Measurements from ENCODE around the gene THSD7B.

THSD7B gene

DNA sequence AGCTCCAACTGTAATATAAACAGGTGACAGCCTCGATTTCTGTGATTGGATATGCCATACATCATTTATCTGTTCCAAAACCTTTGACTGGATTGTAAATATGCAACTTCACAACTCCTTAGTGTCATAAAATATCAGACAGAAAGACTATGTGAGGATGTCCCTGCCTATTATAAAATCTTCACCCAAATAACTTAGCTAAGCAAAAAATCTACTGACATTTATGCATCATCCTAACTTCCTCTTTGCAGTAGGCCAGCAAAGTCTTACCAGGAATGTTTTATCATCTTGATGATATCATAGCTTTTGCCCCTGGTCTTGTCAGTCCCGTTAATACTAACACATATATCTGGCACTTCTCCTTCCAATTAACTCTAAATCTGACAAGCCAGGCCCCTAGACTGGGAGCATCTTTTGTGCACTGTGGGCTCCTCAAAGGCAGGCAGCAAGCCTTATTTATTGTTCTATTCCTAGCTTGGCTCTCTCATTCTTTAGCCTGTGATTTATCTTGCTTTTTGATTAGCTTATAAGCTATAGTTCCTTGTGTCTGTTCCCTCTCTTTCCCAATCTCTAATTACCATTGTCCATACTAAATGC is 842.5 kb downstream of the THSD7B start:
- no peak for TF ChIP-seq Cebpa-rat (IDR thresholded peaks at IDR 0.05)
- Histone ChIP-seq H3K9ac (no peak overlapping the region), H3K27me3 (no peaks in the 10 kb centered on the region)

GRCh38 chr2:137638932-137639331 is 873.6 kb downstream of the THSD7B start:
- Histone ChIP-seq H3K36me3 (no peaks in the 10 kb centered on the region), H4K20me1 (no peaks in the 10 kb centered on the region), H3K4me2 (no peak overlapping the region), H3K27me3 (no peaks in the 10 kb centered on the region), H3K9me3 (peaks cover 14% of the 10 kb centered on the region), H3K4me3 (no peak overlapping the region), H3K9ac (no peak overlapping the region), H3K27ac (no peak overlapping the region), H3K4me1 (no peaks in the 10 kb centered on the region)
- no peak for TF ChIP-seq Cebpa-rat (IDR thresholded peaks at IDR 0.05)

More for the DNA sequence above, 842.5 kb downstream of the THSD7B start:
- no peaks in the 10 kb centered on the region for H3K9me3 ChIP-seq
- H3K27ac ChIP-seq: no peak overlapping the region
- H3K4me3 ChIP-seq: no peak overlapping the region
- H4K20me1 ChIP-seq: no peaks in the 10 kb centered on the region
- no peaks in the 10 kb centered on the region for H3K36me3 ChIP-seq
- no peaks in the 10 kb centered on the region for H3K4me1 ChIP-seq
- no peak overlapping the region for H3K4me2 ChIP-seq

- H3K27ac ChIP-seq: no peak overlapping the region
- no peak overlapping the region for H3K4me3 ChIP-seq
- no peaks in the 10 kb centered on the region for H4K20me1 ChIP-seq
- H3K4me1 ChIP-seq: no peaks in the 10 kb centered on the region
- no peaks in the 10 kb centered on the region for H3K27me3 ChIP-seq
- H3K36me3 ChIP-seq: no peaks in the 10 kb centered on the region
- H3K9me3 ChIP-seq: peaks cover 8% of the 10 kb centered on the region
- no peak for TF ChIP-seq Cebpa-rat (IDR thresholded peaks at IDR 0.05)
- no peak overlapping the region for H3K9ac ChIP-seq
- no peak overlapping the region for H3K4me2 ChIP-seq
These were observed 879.4 kb downstream of the THSD7B start for GRCh38 chr2:137644731-137645130.

- Histone ChIP-seq H3K4me3 (no peak overlapping the region), H4K20me1 (no peaks in the 10 kb centered on the region), H3K9ac (no peak overlapping the region), H3K36me3 (no peaks in the 10 kb centered on the region), H3K27ac (no peak overlapping the region), H3K9me3 (no peaks in the 10 kb centered on the region), H3K4me1 (no peaks in the 10 kb centered on the region), H3K4me2 (no peak overlapping the region), H3K27me3 (no peaks in the 10 kb centered on the region)
- no peak for TF ChIP-seq Cebpa-rat (IDR thresholded peaks at IDR 0.05)
These were observed 888.7 kb downstream of the THSD7B start for GRCh38 chr2:137654046-137654445.

- no peak overlapping the region for H3K9ac ChIP-seq
- H3K4me2 ChIP-seq: no peak overlapping the region
- H3K36me3 ChIP-seq: no peaks in the 10 kb centered on the region
- no peak overlapping the region for H3K4me3 ChIP-seq
- H4K20me1 ChIP-seq: no peaks in the 10 kb centered on the region
- no peaks in the 10 kb centered on the region for H3K27me3 ChIP-seq
- H3K4me1 ChIP-seq: no peaks in the 10 kb centered on the region
- H3K27ac ChIP-seq: no peak overlapping the region
- no peak for TF ChIP-seq Cebpa-rat (IDR thresholded peaks at IDR 0.05)
- H3K9me3 ChIP-seq: no peaks in the 10 kb centered on the region
These were observed 890.5 kb downstream of the THSD7B start for GRCh38 chr2:137655814-137656213.

- H3K4me1 ChIP-seq: no peaks in the 10 kb centered on the region
- H3K4me2 ChIP-seq: no peak overlapping the region
- no peaks in the 10 kb centered on the region for H4K20me1 ChIP-seq
- no peak overlapping the region for H3K9ac ChIP-seq
- H3K27ac ChIP-seq: no peak overlapping the region
- no peaks in the 10 kb centered on the region for H3K27me3 ChIP-seq
- H3K9me3 ChIP-seq: peaks cover 7% of the 10 kb centered on the region; the same call in 1 of the 2 replicates
- TF ChIP-seq Cebpa-rat (IDR thresholded peaks at IDR 0.05): no peak
- H3K36me3 ChIP-seq: no peaks in the 10 kb centered on the region
- no peak overlapping the region for H3K4me3 ChIP-seq
These were observed 893.1 kb downstream of the THSD7B start for GRCh38 chr2:137658433-137658832.

DNA sequence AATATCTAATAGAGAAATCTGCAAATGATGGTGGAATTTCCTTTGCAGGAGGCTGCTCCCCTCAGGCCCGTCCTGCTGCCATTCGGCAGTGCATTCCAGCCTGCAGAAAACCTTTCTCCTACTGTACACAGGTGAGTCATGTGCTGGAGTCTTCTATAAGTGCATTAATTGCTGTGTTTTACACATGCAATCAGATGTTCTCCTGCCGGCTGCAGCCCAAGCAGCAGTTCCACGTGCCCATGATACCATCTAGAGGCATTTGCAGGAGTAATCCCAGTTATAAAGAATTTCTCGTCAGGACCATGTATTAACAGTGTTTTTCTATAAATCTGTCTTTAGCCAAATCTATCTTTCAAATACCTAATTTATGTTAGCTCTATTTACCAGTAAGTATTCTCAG is 894.3 kb downstream of the THSD7B start:
- Histone ChIP-seq H3K27me3 (no peaks in the 10 kb centered on the region), H3K9ac (no peak overlapping the region), H3K4me3 (no peak overlapping the region), H3K4me2 (no peak overlapping the region), H3K36me3 (no peaks in the 10 kb centered on the region), H3K4me1 (no peaks in the 10 kb centered on the region), H3K27ac (no peak overlapping the region), H4K20me1 (no peaks in the 10 kb centered on the region), H3K9me3 (peaks cover 7% of the 10 kb centered on the region; the same call in 1 of the 2 replicates)
- no peak for TF ChIP-seq Cebpa-rat (IDR thresholded peaks at IDR 0.05)

- no peak overlapping the region for H3K4me3 ChIP-seq
- TF ChIP-seq Cebpa-rat (IDR thresholded peaks at IDR 0.05): no peak
- H3K9ac ChIP-seq: no peak overlapping the region
- no peaks in the 10 kb centered on the region for H3K36me3 ChIP-seq
- no peaks in the 10 kb centered on the region for H4K20me1 ChIP-seq
- no peak overlapping the region for H3K27ac ChIP-seq
- H3K9me3 ChIP-seq: no peaks in the 10 kb centered on the region
- no peaks in the 10 kb centered on the region for H3K4me1 ChIP-seq
- H3K4me2 ChIP-seq: no peak overlapping the region
- H3K27me3 ChIP-seq: no peaks in the 10 kb centered on the region
These were observed 904.8 kb downstream of the THSD7B start for GRCh38 chr2:137670111-137670510.

DNA sequence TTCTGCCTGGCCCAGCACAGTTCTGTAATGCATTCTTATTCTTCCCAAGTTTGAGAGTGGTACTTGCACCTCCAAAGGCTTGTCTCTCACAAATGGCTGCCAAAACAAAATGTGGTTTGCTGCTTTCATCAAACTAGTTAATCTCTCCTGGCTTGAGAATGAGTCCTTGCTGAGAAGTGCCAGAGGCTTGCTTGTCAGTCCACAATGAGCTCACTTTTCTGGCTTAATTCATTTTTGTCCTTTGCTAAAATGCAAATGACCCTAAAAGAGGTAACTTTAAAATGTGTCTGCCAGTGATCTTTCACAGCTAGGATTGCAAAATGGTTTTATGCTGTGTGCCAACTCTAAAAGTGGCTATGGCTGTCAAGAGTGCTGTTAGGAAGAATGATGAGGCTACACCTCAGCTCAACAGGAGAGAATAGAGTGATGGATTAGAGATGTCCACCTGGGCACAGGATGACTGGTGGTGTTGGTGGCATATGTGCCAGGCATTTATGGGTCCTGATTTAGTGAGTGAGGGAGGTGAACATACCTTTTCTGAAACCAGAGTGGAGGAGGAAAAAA is 907.7 kb downstream of the THSD7B start:
- Histone ChIP-seq H3K9ac (no peak overlapping the region), H3K36me3 (no peaks in the 10 kb centered on the region), H3K9me3 (no peaks in the 10 kb centered on the region), H3K4me2 (no peak overlapping the region), H3K27me3 (no peaks in the 10 kb centered on the region), H3K4me1 (0 out of 2 replicates have a peak, but pooled peaks cover 6% of the 10 kb centered on the region), H4K20me1 (no peaks in the 10 kb centered on the region), H3K27ac (no peak overlapping the region), H3K4me3 (no peak overlapping the region)
- no peak for TF ChIP-seq Cebpa-rat (IDR thresholded peaks at IDR 0.05)

DNA sequence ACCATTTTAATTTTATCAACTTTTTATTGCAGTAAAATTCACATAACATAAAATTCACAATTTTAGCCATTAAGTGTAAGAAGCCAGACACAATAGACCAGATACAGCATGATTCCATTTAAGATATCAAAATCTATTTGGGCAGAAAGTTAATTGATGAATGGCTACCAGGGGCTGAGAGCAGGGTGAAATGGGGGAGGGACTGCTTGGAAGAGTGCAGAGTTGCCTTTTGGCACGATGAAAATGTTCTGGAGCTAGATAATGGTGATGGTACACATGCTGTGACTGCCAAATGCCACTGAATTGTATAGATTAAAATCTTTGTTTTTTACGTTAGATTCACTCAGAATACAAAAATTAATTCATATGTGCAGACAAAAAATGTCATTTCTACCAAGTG is 909.6 kb downstream of the THSD7B start:
- no peak overlapping the region for H3K9ac ChIP-seq
- H3K4me1 ChIP-seq: 0 out of 2 replicates have a peak, but pooled peaks cover 6% of the 10 kb centered on the region
- no peaks in the 10 kb centered on the region for H3K9me3 ChIP-seq
- H3K4me3 ChIP-seq: no peak overlapping the region
- no peaks in the 10 kb centered on the region for H3K36me3 ChIP-seq
- no peak for TF ChIP-seq Cebpa-rat (IDR thresholded peaks at IDR 0.05)
- H3K27ac ChIP-seq: no peak overlapping the region
- H3K27me3 ChIP-seq: no peaks in the 10 kb centered on the region
- H4K20me1 ChIP-seq: no peaks in the 10 kb centered on the region
- no peak overlapping the region for H3K4me2 ChIP-seq
